Measurements from ENCODE around the gene MTF2. TPM values are rescaled to one million over a fixed set of nuclear protein-coding genes. Genes with fewer than 3 reads are reported as not detected.

The MTF2 gene
- total RNA-seq, 1 donor from 2014 or later = 22.6 TPM

GRCh38 chr1:93180723-93181613 lies 101.9 kb downstream of the MTF2 start, which contains the start of gene CCDC18:
TSS of gene CCDC18 (plus strand) at chr1:93180724. CDS start at chr1:93183362, 2,638 bp downstream.
- DNase-seq (ENCODE audit: low read depth in 2 of 2) = peak in 1 of 2 donors; percentile 73

- no peak for DNase-seq (ENCODE audit: low read depth in 2 of 2)
Measured at GRCh38 chr1:93186667-93187066, 107.6 kb downstream of the MTF2 start.

Other genes starting within 250 kb of the MTF2 start
- 1,042 and 1,239 TPM in 2 replicates for gene RPL5, start 247.2 kb upstream of the MTF2 start, total RNA-seq
- 0.20 and 0.22 TPM in 2 replicates for gene DIPK1A, start 117.8 kb upstream of the MTF2 start, total RNA-seq
- 37.5 and 44.8 TPM in 2 replicates for gene TMED5, start 101.1 kb downstream of the MTF2 start, total RNA-seq
- gene CCDC18, start 101.4 kb downstream of the MTF2 start, total RNA-seq = 5.4 and 5.7 TPM in 2 replicates